K562 (cell line): ENCODE measurements around the gene GIPR. TPM values are rescaled to one million over a fixed set of nuclear protein-coding genes. Genes with fewer than 3 reads are reported as not detected.
A peak's percentile ranks its signal among the peaks of the same experiment; 100 is the strongest.

Experiments used
- ELF4 ChIP-seq: fragments of 450-650 bp; formaldehyde crosslinking; IDR thresholded peaks from 2 replicates; pipeline ENCODE4 v1.4.0; 2022; ENCODE audit warnings: missing genetic modification characterization
- EZH2 ChIP-seq: IDR thresholded peaks from 2 replicates; pipeline ENCODE4 v1.6.1; 2012; ENCODE audit warnings: low read depth, mild to moderate bottlenecking, inconsistent platforms, low read length, borderline replicate concordance
- FOXJ2 ChIP-seq: fragments of 200-800 bp; sonication (Bioruptor generic); IDR thresholded peaks from 2 replicates; pipeline ENCODE4 v1.6.1; 2016; ENCODE audit warnings: missing genetic modification characterization, missing compliant biosample characterization
- KHSRP ChIP-seq: fragments of 450-650 bp; IDR thresholded peaks from 2 replicates; pipeline ENCODE4 v1.6.1; 2017
- MYC ChIP-seq, 2 experiments: fragments of 250-450 bp in 1 of 2; sonication (Bioruptor Pico) in 1 of 2; IDR thresholded peaks; 2 replicates each; pipeline versions ENCODE4 v1.5.1 to v1.6.1; 2012 to 2021; ENCODE audit warnings: low read depth in 2 of 2, borderline replicate concordance in 1 of 2, improper control_type of control experiment in 1 of 2, low read length in 1 of 2, mild to moderate bottlenecking in 1 of 2, moderate library complexity in 1 of 2
- NR2F6 ChIP-seq: fragments of 450-650 bp; formaldehyde crosslinking; IDR thresholded peaks from 2 replicates; pipeline ENCODE4 v1.4.0; 2020; ENCODE audit warnings: mild to moderate bottlenecking
- PRDM10 ChIP-seq: fragments of 450-650 bp; IDR thresholded peaks from 2 replicates; pipeline ENCODE4 v1.6.1; 2018; ENCODE audit not compliant: partially characterized antibody
- SETDB1 ChIP-seq: IDR thresholded peaks from one replicate; pipeline ENCODE4 v1.6.1; 2012; ENCODE audit warnings: low read length, control low read depth, inconsistent platforms
- SPI1 ChIP-seq: IDR thresholded peaks from 2 replicates; pipeline ENCODE4 v1.6.1; 2011; ENCODE audit warnings: low read depth, low read length, control low read depth, borderline replicate concordance
- YY1 ChIP-seq, 3 experiments: IDR thresholded peaks; 2 replicates each; pipeline ENCODE4 v1.6.1; 2011; ENCODE audit warnings: low read length in 2 of 3, mild to moderate bottlenecking in 2 of 3, moderate library complexity in 2 of 3, borderline replicate concordance in 1 of 3, control low read depth in 1 of 3, low read depth in 1 of 3; ENCODE audit not compliant: insufficient read depth in 3 of 3, insufficient replicate concordance in 2 of 3, control insufficient read depth in 1 of 3, insufficient read length in 1 of 3; ENCODE audit errors: extremely low read depth in 1 of 3
- ZNF217 ChIP-seq: sonication (generic); formaldehyde crosslinking; IDR thresholded peaks from 2 replicates; pipeline ENCODE4 v1.8.0; 2022; ENCODE audit warnings: mild to moderate bottlenecking, missing genetic modification reagents
- ZNF407 ChIP-seq: fragments of 450-650 bp; IDR thresholded peaks from 2 replicates; pipeline ENCODE4 v1.6.1; 2016; ENCODE audit warnings: low read depth
- ZNF436 ChIP-seq: fragments of 250-450, 450-650 bp; sonication (Bioruptor Pico); formaldehyde crosslinking; IDR thresholded peaks from 2 replicates; pipeline ENCODE4 v1.7.0; 2020; ENCODE audit warnings: mild to moderate bottlenecking
- ZZZ3 ChIP-seq: fragments of 450-650 bp; IDR thresholded peaks from 2 replicates; pipeline ENCODE4 v1.6.1; 2016; ENCODE audit warnings: antibody characterized with exemption, mild to moderate bottlenecking, moderate library complexity
- polyA plus RNA-seq, 8 experiments: library from polyadenylated mRNA; depleted of rRNA in 4 of 8; stranded (reverse) in 5 of 8; unstranded in 3 of 8; fragments of >200 nt; fragmentation: Nextera tagmentation in 2 of 8; fragmentation: Illumina TruSeq in 1 of 8; extraction: Ambion mirVana in 2 of 8; extraction: Trizol in 1 of 8; gene quantifications; 2 replicates each; pipeline versions ENCODE4 v1.2.1 to v1.2.3, GENCODE V29; 2011 to 2014; ENCODE audit warnings: inconsistent platforms in 1 of 8, missing spikeins in 1 of 8
- total RNA-seq, 7 experiments: library from RNA; depleted of rRNA in 6 of 7; stranded (reverse); fragments of >200 nt in 6 of 7; fragmentation: Illumina TruSeq in 2 of 7; extraction: Trizol in 2 of 7; gene quantifications; 2 replicates each; pipeline versions ENCODE4 v1.2.1 to v1.2.3, GENCODE V29; 2011 to 2021; ENCODE audit warnings: low replicate concordance in 1 of 7

The GIPR gene
- total and polyA plus RNA-seq, 9 of the 15 experiments (the other 6 are each of a cell fraction or from before 2014, with no cell fraction given) = 2.2 to 26.8 (median 12.7) TPM

GRCh38 chr19:45691516-45692186, 23.6 kb downstream of the GIPR start, which contains the start of gene SNRPD2 (continued):
- TF ChIP-seq ZZZ3 (peak; percentile 88), ZNF217 (CRISPR knock-in tag) (0 out of 2 replicates have a peak, but pooled peaks have one; percentile 45), SPI1 (peak; percentile 98), PRDM10 (no peak), ZNF407 (no peak), NR2F6 (CRISPR knock-in tag) (no peak), MYC (IDR thresholded peaks at IDR 0.05; ENCODE audit: low read depth, low read length) (peak; percentile 92), MYC (CRISPR knock-in tag; IDR thresholded peaks at IDR 0.05; ENCODE audit: borderline replicate concordance, low read depth) (peak; percentile 80), ZNF436 (no peak), EZH2 (no peak), SETDB1 (no peak), KHSRP (no peak), ELF4 (CRISPR knock-in tag) (peak; percentile 55; the same call in 1 of the 2 replicates), YY1 (IDR thresholded peaks at IDR 0.05; ENCODE audit: borderline replicate concordance in 1 of 3, control insufficient read depth in 1 of 3, extremely low read depth in 1 of 3, insufficient read depth in 3 of 3, insufficient read length in 1 of 3, insufficient replicate concordance in 2 of 3, low read depth in 1 of 3, low read length in 2 of 3) (peak in 2 of 3 experiments; percentile 20 to 77), FOXJ2 (tag) (peak; percentile 85)
